ENCODE results near the gene TM9SF1. TPM values are rescaled to one million over a fixed set of nuclear protein-coding genes. Genes with fewer than 3 reads are reported as not detected.

The TM9SF1 gene
- total RNA-seq, 4 donors from 2014 or later = 44.6 to 64.4 (median 52.9) TPM

DNA sequence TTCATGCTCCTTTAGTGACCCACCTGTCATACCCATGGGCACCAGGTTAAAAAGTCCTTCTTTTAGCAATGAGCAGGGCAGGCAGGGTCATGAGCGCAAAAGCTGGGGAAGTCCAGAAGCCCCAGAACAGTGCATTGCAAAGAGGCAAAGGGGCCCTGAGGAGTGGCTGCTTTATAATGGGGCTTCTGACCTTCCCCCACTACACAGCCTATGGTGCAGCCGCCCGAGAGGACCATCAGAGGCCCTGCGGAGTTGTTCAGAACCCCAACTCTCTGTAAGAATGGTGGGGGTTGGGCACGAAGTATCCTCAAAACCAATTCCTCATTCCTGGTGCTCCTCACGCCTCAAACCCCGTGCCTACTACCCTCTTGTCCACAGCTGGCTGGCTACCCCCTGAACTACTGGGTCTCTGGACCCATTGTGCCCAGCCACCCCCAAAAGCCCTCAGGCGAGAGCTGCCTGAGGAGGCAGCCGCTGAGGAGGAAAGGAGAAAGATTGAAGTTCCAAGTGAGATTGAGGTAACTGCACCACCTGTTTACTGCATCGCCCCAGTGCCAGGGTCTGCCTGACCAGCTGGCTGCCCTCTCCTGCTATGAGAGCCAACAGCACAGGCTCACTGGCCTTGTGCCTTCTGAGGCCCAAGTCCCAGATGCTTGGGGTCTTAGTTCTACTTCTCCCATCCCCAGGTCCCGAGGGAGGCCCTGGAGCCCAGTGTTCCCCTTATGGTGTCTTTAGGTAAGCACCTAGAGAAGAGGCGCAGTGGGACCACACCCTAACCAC lies 16.7 kb downstream of the TM9SF1 start:
- no peak for TF ChIP-seq POLR2A (IDR thresholded peaks at IDR 0.05)
- TF ChIP-seq, protein P1, sequence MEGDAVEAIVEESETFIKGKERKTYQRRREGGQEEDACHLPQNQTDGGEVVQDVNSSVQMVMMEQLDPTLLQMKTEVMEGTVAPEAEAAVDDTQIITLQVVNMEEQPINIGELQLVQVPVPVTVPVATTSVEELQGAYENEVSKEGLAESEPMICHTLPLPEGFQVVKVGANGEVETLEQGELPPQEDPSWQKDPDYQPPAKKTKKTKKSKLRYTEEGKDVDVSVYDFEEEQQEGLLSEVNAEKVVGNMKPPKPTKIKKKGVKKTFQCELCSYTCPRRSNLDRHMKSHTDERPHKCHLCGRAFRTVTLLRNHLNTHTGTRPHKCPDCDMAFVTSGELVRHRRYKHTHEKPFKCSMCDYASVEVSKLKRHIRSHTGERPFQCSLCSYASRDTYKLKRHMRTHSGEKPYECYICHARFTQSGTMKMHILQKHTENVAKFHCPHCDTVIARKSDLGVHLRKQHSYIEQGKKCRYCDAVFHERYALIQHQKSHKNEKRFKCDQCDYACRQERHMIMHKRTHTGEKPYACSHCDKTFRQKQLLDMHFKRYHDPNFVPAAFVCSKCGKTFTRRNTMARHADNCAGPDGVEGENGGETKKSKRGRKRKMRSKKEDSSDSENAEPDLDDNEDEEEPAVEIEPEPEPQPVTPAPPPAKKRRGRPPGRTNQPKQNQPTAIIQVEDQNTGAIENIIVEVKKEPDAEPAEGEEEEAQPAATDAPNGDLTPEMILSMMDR (IDR thresholded peaks at IDR 0.05) = no peak

DNA sequence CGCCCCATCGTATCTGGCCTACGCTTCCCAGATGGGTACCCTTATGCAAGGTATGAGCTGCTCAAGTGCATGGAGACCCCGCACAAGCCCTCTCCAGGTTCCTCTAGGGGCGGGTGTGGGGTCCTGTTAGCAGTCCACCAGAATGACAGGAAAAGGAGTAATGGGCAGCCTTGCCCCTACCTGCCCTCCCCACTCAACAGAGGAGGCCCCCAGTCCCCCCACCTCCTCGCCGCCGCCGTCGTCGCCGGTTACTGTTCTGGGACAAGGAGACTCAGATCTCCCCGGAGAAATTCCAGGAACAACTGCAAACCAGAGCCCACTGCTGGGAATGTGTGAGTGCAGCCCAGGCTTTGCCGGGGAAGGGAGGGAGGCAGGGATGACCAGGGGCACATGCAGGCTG lies 17.4 kb downstream of the TM9SF1 start:
- TF ChIP-seq, protein P1 (IDR thresholded peaks at IDR 0.05) = no peak
- no peak for TF ChIP-seq POLR2A (IDR thresholded peaks at IDR 0.05)
- intact Hi-C loops (cut with DNase I; ENCODE audit: low total_unique reads) = no loop called here
- 86 to 93% methylated on average over 14 of the region's 14 CpGs for WGBS, 2 donors
- no peak for DNase-seq (ENCODE audit: low spot score in 2 of 2)
- no peak overlapping the region for H3K4me3 ChIP-seq (ENCODE audit: low read depth, poor library complexity, severe bottlenecking)

More for the DNA sequence above, 16.7 kb downstream of the TM9SF1 start:
- WGBS, 2 donors = 86 to 89% methylated on average over 12 of the region's 12 CpGs
- intact Hi-C loops (cut with DNase I; ENCODE audit: low total_unique reads) = no loop called here
- DNase-seq (ENCODE audit: low spot score in 2 of 2) = no peak
- H3K4me3 ChIP-seq (ENCODE audit: low read depth, poor library complexity, severe bottlenecking) = no peak overlapping the region

DNA sequence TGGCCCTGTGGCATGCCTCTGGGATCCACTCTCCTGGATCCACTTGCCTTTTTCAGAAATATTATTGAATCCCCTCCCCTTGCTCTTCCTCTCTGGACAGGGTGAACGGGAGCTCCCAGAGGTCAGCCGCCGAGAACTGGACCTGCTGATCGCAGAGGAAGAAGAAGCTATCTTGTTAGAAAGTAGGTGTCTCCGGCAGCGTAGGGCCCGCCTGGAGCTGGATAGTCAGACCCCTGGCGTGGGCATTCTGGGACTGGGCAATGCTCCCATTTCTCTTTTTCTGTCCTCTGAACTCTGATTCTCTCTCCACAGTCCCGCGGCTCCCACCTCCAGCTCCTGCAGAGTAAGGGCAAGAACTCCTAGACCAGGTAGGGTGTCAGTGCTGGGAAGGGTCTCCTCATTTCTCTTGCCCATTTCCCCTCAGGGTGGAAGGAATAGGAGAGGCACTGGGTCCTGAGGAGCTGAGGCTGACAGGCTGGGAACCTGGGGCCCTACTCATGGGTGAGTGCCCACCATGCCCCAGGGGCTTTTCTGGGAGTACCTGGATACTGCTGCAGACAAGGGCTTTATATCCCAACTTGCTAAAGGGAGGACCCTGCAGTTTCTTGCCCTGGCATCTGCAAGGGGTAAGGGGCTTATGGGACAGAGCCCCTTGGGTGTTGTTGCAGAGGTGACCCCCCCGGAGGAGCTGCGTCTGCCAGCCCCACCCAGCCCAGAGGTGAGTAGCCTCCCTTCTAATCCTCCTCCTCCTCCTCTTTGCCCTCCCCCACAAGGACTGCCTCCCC lies 18.0 kb downstream of the TM9SF1 start:
- whole genome bisulfite sequencing, 2 donors = 82 to 88% methylated on average over 12 of the region's 12 CpGs
- no peak for DNase-seq (ENCODE audit: low spot score in 2 of 2)
- H3K4me3 ChIP-seq (ENCODE audit: low read depth, poor library complexity, severe bottlenecking) = no peak overlapping the region
- intact Hi-C loops (cut with DNase I; ENCODE audit: low total_unique reads) = no loop called here
- TF ChIP-seq, protein P1 (IDR thresholded peaks at IDR 0.05) = no peak
- no peak for TF ChIP-seq POLR2A (IDR thresholded peaks at IDR 0.05)

DNA sequence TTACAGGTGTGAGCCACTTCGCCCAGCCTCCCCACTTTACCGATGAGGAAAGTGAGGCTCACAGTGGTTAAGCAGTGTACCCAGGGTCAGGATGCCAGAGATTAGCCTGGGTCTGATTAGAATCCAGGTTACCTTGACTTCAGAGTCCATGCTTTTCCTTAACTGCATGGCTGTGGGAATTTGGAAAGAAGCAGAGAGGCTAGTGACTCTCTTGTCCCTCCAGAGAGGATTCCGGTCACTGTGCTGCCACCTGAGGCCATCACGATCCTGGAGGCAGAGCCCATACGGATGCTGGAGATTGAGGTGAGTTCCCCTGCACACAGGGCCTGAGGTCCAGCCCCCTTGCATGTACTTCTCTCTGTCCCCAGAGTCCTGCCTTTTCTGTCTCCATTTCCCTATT lies 18.6 kb downstream of the TM9SF1 start:
- 93 to 97% methylated on average over 5 of the region's 5 CpGs for WGBS, 2 donors
- no peak for DNase-seq (ENCODE audit: low spot score in 2 of 2)
- intact Hi-C loops (cut with DNase I; ENCODE audit: low total_unique reads) = no loop called here

DNA sequence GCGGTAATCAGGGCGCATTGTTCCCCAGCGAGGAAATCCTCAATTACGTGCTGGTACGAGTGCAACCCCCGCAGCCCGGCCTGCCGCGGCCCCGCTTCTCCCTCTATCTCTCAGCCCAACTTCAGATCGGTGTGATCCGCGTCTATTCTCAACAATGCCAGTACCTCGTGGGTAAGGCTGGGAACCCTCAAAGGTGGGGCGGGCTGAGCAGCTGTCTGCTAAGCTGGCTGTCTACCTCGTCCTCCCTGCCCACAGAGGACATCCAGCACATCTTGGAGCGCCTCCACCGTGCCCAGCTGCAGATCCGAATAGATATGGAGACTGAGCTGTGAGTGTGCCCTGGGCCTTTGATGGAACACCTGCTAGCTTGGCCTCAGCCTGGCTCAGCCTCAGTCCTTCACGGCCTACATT lies 22.4 kb downstream of the TM9SF1 start:
- DNase-seq (ENCODE audit: low spot score in 2 of 2) = no peak
- H3K4me3 ChIP-seq (ENCODE audit: low read depth, poor library complexity, severe bottlenecking) = no peak overlapping the region
- TF ChIP-seq POLR2A (IDR thresholded peaks at IDR 0.05) = no peak
- TF ChIP-seq, protein P1 (IDR thresholded peaks at IDR 0.05) = no peak
- intact Hi-C loops (cut with DNase I; ENCODE audit: low total_unique reads) = no loop called here
- WGBS, 2 donors = 73 to 80% methylated on average over 18 to 20 of the region's 20 CpGs

More for the DNA sequence above, 18.6 kb downstream of the TM9SF1 start:
- no peak overlapping the region for H3K4me3 ChIP-seq (ENCODE audit: low read depth, poor library complexity, severe bottlenecking)
- no peak for TF ChIP-seq POLR2A (IDR thresholded peaks at IDR 0.05)
- TF ChIP-seq, protein P1 (IDR thresholded peaks at IDR 0.05) = no peak

All from lower leg skin (tissue), 4 donors.